ENCODE results near the gene DUSP5. TPM values are rescaled to one million over a fixed set of nuclear protein-coding genes. Genes with fewer than 3 reads are reported as not detected.

The DUSP5 gene
- total RNA-seq, 1 donor from 2014 or later: 0.34 TPM

- TF ChIP-seq EZH2phosphoT487 (IDR thresholded peaks at IDR 0.05) (no peak), CTCF (IDR thresholded peaks at IDR 0.05) (no peak), EZH2 (IDR thresholded peaks at IDR 0.05) (no peak)
- Histone ChIP-seq H3K36me3 (no peaks in the 10 kb centered on the region), H3F3A (ENCODE audit: low read depth) (peaks cover 34% of the 10 kb centered on the region), H3K79me2 (ENCODE audit: low read depth) (no peaks in the 10 kb centered on the region), H4K20me1 (ENCODE audit: low read depth) (peaks cover 12% of the 10 kb centered on the region), H2AFZ (replicated peaks) (no peak overlapping the region), H3K9ac (no peak overlapping the region), H3K4me1 (peaks cover 44% of the 10 kb centered on the region), H3K4me3 (no peak overlapping the region), H3K4me2 (peak overlapping the region; percentile 19), H3K27ac (no peak overlapping the region), H3K9me3 (ENCODE audit: low read depth) (no peaks in the 10 kb centered on the region), H3K27me3 (peaks cover 46% of the 10 kb centered on the region)
- DNase-seq (ENCODE audit: low spot score): peak; percentile 56
- peaks cover 20% of the 10 kb centered on the region for H3K27me3 Mint-ChIP-seq (ENCODE audit: insufficient read depth, low read depth)
- no peak overlapping the region for H3K27ac Mint-ChIP-seq
- H3K4me3 Mint-ChIP-seq: peak overlapping the region; percentile 6
- H3K4me1 Mint-ChIP-seq: peaks cover 55% of the 10 kb centered on the region
- H3K9me3 Mint-ChIP-seq: peaks cover 2% of the 10 kb centered on the region
- no peaks in the 10 kb centered on the region for H3K36me3 Mint-ChIP-seq
Observed at GRCh38 chr10:110501142-110501937, 3.6 kb downstream of the DUSP5 start.

GRCh38 chr10:110502072-110502845 is 4.6 kb downstream of the DUSP5 start:
- no peaks in the 10 kb centered on the region for H3K9me3 Mint-ChIP-seq
- H3K4me3 ChIP-seq: no peak overlapping the region
- peaks cover 46% of the 10 kb centered on the region for H3K4me1 Mint-ChIP-seq
- no peaks in the 10 kb centered on the region for H3K36me3 Mint-ChIP-seq
- no peak overlapping the region for H3K27ac Mint-ChIP-seq
- H3K27me3 Mint-ChIP-seq (ENCODE audit: insufficient read depth, low read depth): peaks cover 21% of the 10 kb centered on the region
- H3K27me3 ChIP-seq: peaks cover 37% of the 10 kb centered on the region
- H3K4me3 Mint-ChIP-seq: no peak overlapping the region
- H3K9ac ChIP-seq: no peak overlapping the region
- no peak overlapping the region for H3K27ac ChIP-seq
- H2AFZ ChIP-seq (replicated peaks): no peak overlapping the region
- no peak for DNase-seq (ENCODE audit: low spot score)
- H3K4me2 ChIP-seq: peak overlapping the region; percentile 19
- no peaks in the 10 kb centered on the region for H3K36me3 ChIP-seq
- no peaks in the 10 kb centered on the region for H3K9me3 ChIP-seq (ENCODE audit: low read depth)
- TF ChIP-seq CTCF (IDR thresholded peaks at IDR 0.05) (no peak), EZH2phosphoT487 (IDR thresholded peaks at IDR 0.05) (no peak), EZH2 (IDR thresholded peaks at IDR 0.05) (no peak)
- H3K79me2 ChIP-seq (ENCODE audit: low read depth): no peaks in the 10 kb centered on the region
- peaks cover 24% of the 10 kb centered on the region for H3F3A ChIP-seq (ENCODE audit: low read depth)
- peaks cover 38% of the 10 kb centered on the region for H3K4me1 ChIP-seq
- peaks cover 6% of the 10 kb centered on the region for H4K20me1 ChIP-seq (ENCODE audit: low read depth)

- Histone ChIP-seq H3K36me3 (no peaks in the 10 kb centered on the region), H3K9me3 (ENCODE audit: low read depth) (no peaks in the 10 kb centered on the region), H3K27ac (no peak overlapping the region), H3K4me2 (no peak overlapping the region), H3K4me1 (peaks cover 43% of the 10 kb centered on the region), H3F3A (ENCODE audit: low read depth) (peaks cover 25% of the 10 kb centered on the region), H3K9ac (no peak overlapping the region), H2AFZ (replicated peaks) (no peak overlapping the region), H4K20me1 (ENCODE audit: low read depth) (peaks cover 6% of the 10 kb centered on the region), H3K79me2 (ENCODE audit: low read depth) (no peaks in the 10 kb centered on the region), H3K4me3 (no peak overlapping the region), H3K27me3 (peaks cover 32% of the 10 kb centered on the region)
- no peak overlapping the region for H3K27ac Mint-ChIP-seq
- no peaks in the 10 kb centered on the region for H3K9me3 Mint-ChIP-seq
- H3K36me3 Mint-ChIP-seq: no peaks in the 10 kb centered on the region
- H3K4me3 Mint-ChIP-seq: no peak overlapping the region
- DNase-seq (ENCODE audit: low spot score): no peak
- peaks cover 19% of the 10 kb centered on the region for H3K27me3 Mint-ChIP-seq (ENCODE audit: insufficient read depth, low read depth)
- TF ChIP-seq EZH2phosphoT487 (IDR thresholded peaks at IDR 0.05) (no peak), CTCF (IDR thresholded peaks at IDR 0.05) (no peak)
- H3K4me1 Mint-ChIP-seq: peaks cover 46% of the 10 kb centered on the region
Observed at GRCh38 chr10:110502851-110503301, 5.2 kb downstream of the DUSP5 start.

Measured in neural progenitor cell (in vitro differentiated cells).